H1 (cell line): ENCODE measurements around the gene KLF4. TPM values are rescaled to one million over a fixed set of nuclear protein-coding genes. Genes with fewer than 3 reads are reported as not detected.

Experiments used
- CTCF ChIA-PET: fragments of 300-600 bp; sonication (Branson Sonifier 250); formaldehyde crosslinking; loops from one replicate; lab custom pipeline; 2021; ENCODE audit not compliant: partially characterized antibody; lab: Charles Lee
- POLR2A ChIA-PET: fragments of 300-600 bp; sonication (Branson Sonifier 250); formaldehyde crosslinking; loops from one replicate; lab custom pipeline; 2021; ENCODE audit warnings: inconsistent platforms; ENCODE audit not compliant: partially characterized antibody; lab: Charles Lee
- DNase-seq, 2 experiments: peaks; one replicate each; pipeline versions ENCODE4 v3.0.0 to v3.0.0-alpha.2; 2010 to 2022; ENCODE audit warnings: low spot score in 2 of 2, low read depth in 1 of 2, mixed read lengths in 1 of 2
- FAIRE-seq: peaks from 2 replicates; lab custom pipeline; 2011; peaks lifted over from hg19 to GRCh38; lab: Jason Lieb, UNC
- H2AFZ ChIP-seq: 2 replicates; pipeline ENCODE4 v1.8.1; 2012; ENCODE audit warnings: low read length, inconsistent platforms
- H2AK5ac ChIP-seq: 2 replicates; pipeline ENCODE4 v1.6.1; 2013; ENCODE audit warnings: low read depth, low read length
- H2BK120ac ChIP-seq: replicated peaks from 2 replicates; pipeline ENCODE3; 2013; ENCODE audit warnings: low read depth, low read length, inconsistent platforms
- H2BK12ac ChIP-seq: 2 replicates; pipeline ENCODE4 v1.6.1; 2013; ENCODE audit warnings: low read depth, low read length
- H2BK15ac ChIP-seq: 2 replicates; pipeline ENCODE4 v1.6.1; 2013; ENCODE audit warnings: low read length
- H2BK20ac ChIP-seq: 2 replicates; pipeline ENCODE4 v1.6.1; 2013; ENCODE audit warnings: low read length
- H2BK5ac ChIP-seq: 2 replicates; pipeline ENCODE4 v1.6.1; 2013; ENCODE audit warnings: low read depth, low read length
- H3K14ac ChIP-seq: 2 replicates; pipeline ENCODE4 v1.6.1; 2013; ENCODE audit warnings: inconsistent platforms; ENCODE audit not compliant: insufficient read length
- H3K18ac ChIP-seq: 2 replicates; pipeline ENCODE4 v1.6.1; 2013; ENCODE audit warnings: low read length; ENCODE audit errors: extremely low read depth
- H3K23ac ChIP-seq: 2 replicates; pipeline ENCODE4 v1.6.1; 2013; ENCODE audit warnings: inconsistent platforms; ENCODE audit not compliant: insufficient read length
- H3K23me2 ChIP-seq: 2 replicates; pipeline ENCODE4 v1.6.1; 2013; ENCODE audit warnings: low read depth, low read length
- H3K27ac ChIP-seq: 2 replicates; pipeline ENCODE4 v1.6.1; 2011; ENCODE audit warnings: low read depth, low read length, inconsistent platforms
- H3K27me3 ChIP-seq, 4 experiments: replicated peaks in 1 of 4; 1 replicate in 1 of 4; 2 replicates in 3 of 4; pipeline versions ENCODE4 v1.6.1 to v1.8.1; 2011 to 2013; ENCODE audit warnings: low read length in 3 of 4, mild to moderate bottlenecking in 3 of 4, inconsistent platforms in 2 of 4, mixed read lengths in 2 of 4, moderate library complexity in 1 of 4; ENCODE audit not compliant: control insufficient read depth in 3 of 4, insufficient read depth in 3 of 4; ENCODE audit errors: extremely low read depth in 1 of 4
- H3K36me3 ChIP-seq, 4 experiments: 2 replicates each; pipeline versions ENCODE4 v1.6.1 to v1.8.1; 2011 to 2013; ENCODE audit warnings: mild to moderate bottlenecking in 4 of 4, low read length in 3 of 4, moderate library complexity in 2 of 4, control low read depth in 1 of 4, inconsistent platforms in 1 of 4; ENCODE audit not compliant: insufficient read depth in 4 of 4, control insufficient read depth in 2 of 4
- H3K4ac ChIP-seq: replicated peaks from 2 replicates; pipeline ENCODE3; 2013; ENCODE audit warnings: low read length, low read depth, mixed read lengths, inconsistent platforms; ENCODE audit not compliant: insufficient read length
- H3K4me1 ChIP-seq, 4 experiments: replicated peaks in 1 of 4; 1 replicate in 1 of 4; 2 replicates in 3 of 4; pipeline versions ENCODE4 v1.6.1 to v1.8.1; 2011 to 2013; ENCODE audit warnings: low read length in 3 of 4, inconsistent platforms in 2 of 4, mixed read lengths in 1 of 4; ENCODE audit not compliant: insufficient read depth in 4 of 4, control insufficient read depth in 3 of 4
- H3K4me2 ChIP-seq, 2 experiments: 2 replicates each; pipeline versions ENCODE4 v1.6.1 to v1.8.1; 2011 to 2013; ENCODE audit warnings: low read depth in 2 of 2, low read length in 2 of 2, control low read depth in 1 of 2, inconsistent platforms in 1 of 2, mild to moderate bottlenecking in 1 of 2; ENCODE audit not compliant: insufficient read depth in 1 of 2
- H3K4me3 ChIP-seq, 4 experiments: fragments of 200-600, 300-600 bp in 1 of 4; sonication (generic), shearing (Covaris generic), sonication (Bioruptor Twin) in 1 of 4; 2 replicates each; pipeline versions ENCODE4 v1.5.1 to v1.8.1; 2011 to 2016; ENCODE audit warnings: low read length in 4 of 4, low read depth in 3 of 4, control low read depth in 2 of 4, inconsistent platforms in 2 of 4, mild to moderate bottlenecking in 2 of 4, mixed read lengths in 1 of 4, moderate library complexity in 1 of 4; ENCODE audit not compliant: insufficient read depth in 2 of 4; ENCODE audit errors: extremely low read depth in 1 of 4
- H3K56ac ChIP-seq: replicated peaks from 2 replicates; pipeline ENCODE3; 2013; ENCODE audit warnings: low read depth, mild to moderate bottlenecking, mixed read lengths, low read length, inconsistent platforms; ENCODE audit not compliant: insufficient read length
- H3K79me1 ChIP-seq: 2 replicates; pipeline ENCODE4 v1.6.1; 2013; ENCODE audit warnings: low read depth, low read length, control low read depth
- H3K79me2 ChIP-seq, 2 experiments: 2 replicates each; pipeline versions ENCODE4 v1.6.1 to v1.8.1; 2012 to 2013; ENCODE audit warnings: low read length in 2 of 2, mild to moderate bottlenecking in 2 of 2, inconsistent platforms in 1 of 2; ENCODE audit not compliant: insufficient read depth in 2 of 2, control insufficient read depth in 1 of 2
- H3K9ac ChIP-seq, 4 experiments: replicated peaks in 1 of 4; 1 replicate in 1 of 4; 2 replicates in 3 of 4; pipeline versions ENCODE4 v1.6.1 to v1.8.1; 2011 to 2013; ENCODE audit warnings: low read depth in 3 of 4, low read length in 3 of 4, control low read depth in 2 of 4, mild to moderate bottlenecking in 2 of 4, moderate library complexity in 2 of 4, inconsistent platforms in 1 of 4; ENCODE audit errors: extremely low read depth in 1 of 4
- H3K9me3 ChIP-seq, 2 experiments: 2 replicates each; pipeline versions ENCODE4 v1.6.1 to v1.8.1; 2012 to 2013; ENCODE audit warnings: mild to moderate bottlenecking in 2 of 2, moderate library complexity in 2 of 2, control low read depth in 1 of 2, inconsistent platforms in 1 of 2, low read depth in 1 of 2, low read length in 1 of 2, mixed read lengths in 1 of 2; ENCODE audit not compliant: insufficient read depth in 2 of 2
- H4K20me1 ChIP-seq, 2 experiments: replicated peaks in 1 of 2; 2 replicates each; pipeline versions ENCODE3 to v1.8.1; 2011 to 2013; ENCODE audit warnings: inconsistent platforms in 2 of 2, low read length in 2 of 2, mild to moderate bottlenecking in 1 of 2; ENCODE audit not compliant: insufficient read depth in 2 of 2, control insufficient read depth in 1 of 2
- H4K5ac ChIP-seq: 2 replicates; pipeline ENCODE4 v1.6.1; 2013; ENCODE audit warnings: low read length, low read depth, mixed read lengths, inconsistent platforms; ENCODE audit not compliant: insufficient read length
- H4K8ac ChIP-seq: 2 replicates; pipeline ENCODE4 v1.8.0; 2013; ENCODE audit warnings: mild to moderate bottlenecking, moderate library complexity, low read length, inconsistent platforms; ENCODE audit not compliant: insufficient read depth; ENCODE audit errors: extremely low read depth
- H4K91ac ChIP-seq: replicated peaks from 2 replicates; pipeline ENCODE3; 2013; ENCODE audit warnings: low read length, mixed read lengths, inconsistent platforms; ENCODE audit not compliant: insufficient read length
- BRCA1 ChIP-seq: IDR thresholded peaks from 2 replicates; pipeline ENCODE4 v1.6.1; 2012; ENCODE audit warnings: low read depth, low read length, improper control_type of control experiment
- CHD2 ChIP-seq: IDR thresholded peaks from 2 replicates; pipeline ENCODE4 v1.6.1; 2012; ENCODE audit warnings: low read length, improper control_type of control experiment
- CTBP2 ChIP-seq: IDR thresholded peaks from 2 replicates; pipeline ENCODE4 v1.7.0; 2011; ENCODE audit warnings: borderline replicate concordance, mild to moderate bottlenecking, moderate library complexity, mixed read lengths, low read length; ENCODE audit not compliant: insufficient read depth, insufficient read length
- JUN ChIP-seq: IDR thresholded peaks from 2 replicates; pipeline ENCODE4 v1.6.1; 2011; ENCODE audit warnings: low read depth, mild to moderate bottlenecking, improper control_type of control experiment, low read length
- KDM1A ChIP-seq: fragments of 200-600, 300-600 bp; sonication (generic); IDR thresholded peaks from 2 replicates; pipeline ENCODE4 v1.7.1; 2016; ENCODE audit warnings: mild to moderate bottlenecking, low read length, borderline replicate concordance
- POU5F1 ChIP-seq: IDR thresholded peaks from 2 replicates; pipeline ENCODE4 v1.6.1; 2011; ENCODE audit warnings: low read depth, mild to moderate bottlenecking, low read length, moderate library complexity
- SIRT6 ChIP-seq: IDR thresholded peaks from one replicate; pipeline ENCODE4 v1.7.1; 2012; ENCODE audit warnings: low read length, inconsistent platforms
- SP4 ChIP-seq: IDR thresholded peaks from 2 replicates; pipeline ENCODE4 v1.6.1; 2012; ENCODE audit warnings: low read length, inconsistent platforms
- SRF ChIP-seq: IDR thresholded peaks from 2 replicates; pipeline ENCODE4 v1.6.1; 2011; ENCODE audit warnings: mild to moderate bottlenecking, low read depth, low read length, moderate library complexity
- TBP ChIP-seq: IDR thresholded peaks from 2 replicates; pipeline ENCODE4 v1.6.1; 2011; ENCODE audit warnings: low read depth, low read length, improper control_type of control experiment
- WGBS, 2 experiments: shearing (Covaris generic) in 1 of 2; methylation state at CpG; one replicate each; pipeline versions ENCODE4 v1.1.6 to v1.1.7; 2013 to 2015; ENCODE audit warnings: low lambda C conversion rate in 2 of 2, mixed read lengths in 2 of 2, inconsistent platforms in 1 of 2, low coverage in 1 of 2, missing lambda C conversion rate in 1 of 2; ENCODE audit not compliant: insufficient replicate concordance in 2 of 2, insufficient coverage in 1 of 2, insufficient read length in 1 of 2; ENCODE audit errors: extremely low coverage in 1 of 2, missing lambda C conversion rate in 1 of 2; 5-methylcytosine and 5-hydroxymethylcytosine counted together
- polyA plus RNA-seq, 7 experiments: library from polyadenylated mRNA; depleted of rRNA in 3 of 7; stranded (reverse) in 5 of 7; unstranded in 2 of 7; fragments of >200 nt in 5 of 7; fragments of 200-250 nt in 2 of 7; gene quantifications; 1 replicate in 5 of 7; 2 replicates in 1 of 7; 4 replicates in 1 of 7; pipeline versions ENCODE4 v1.2.1 to v1.2.3, GENCODE V29; 2011 to 2013; ENCODE audit warnings: missing spikeins in 2 of 7, mixed read lengths in 2 of 7
- total RNA-seq: library from RNA; stranded (reverse); fragmentation: NEBNext Ultra II Directional; extraction: Animal tissue kit (Norgen Biotek cat#: 25700); gene quantifications from 2 replicates; pipeline ENCODE4 v1.2.1, GENCODE V29; 2021
- TF ChIP-seq, protein P1 (sequence below): IDR thresholded peaks from 2 replicates; pipeline ENCODE4 v1.6.1; 2011; ENCODE audit warnings: low read length, improper control_type of control experiment

Gene KLF4
- total and polyA plus RNA-seq, 2 of the 8 experiments (the other 6 are each of a cell fraction or from before 2014, with no cell fraction given), result 0.77 to 2.8 TPM

DNA sequence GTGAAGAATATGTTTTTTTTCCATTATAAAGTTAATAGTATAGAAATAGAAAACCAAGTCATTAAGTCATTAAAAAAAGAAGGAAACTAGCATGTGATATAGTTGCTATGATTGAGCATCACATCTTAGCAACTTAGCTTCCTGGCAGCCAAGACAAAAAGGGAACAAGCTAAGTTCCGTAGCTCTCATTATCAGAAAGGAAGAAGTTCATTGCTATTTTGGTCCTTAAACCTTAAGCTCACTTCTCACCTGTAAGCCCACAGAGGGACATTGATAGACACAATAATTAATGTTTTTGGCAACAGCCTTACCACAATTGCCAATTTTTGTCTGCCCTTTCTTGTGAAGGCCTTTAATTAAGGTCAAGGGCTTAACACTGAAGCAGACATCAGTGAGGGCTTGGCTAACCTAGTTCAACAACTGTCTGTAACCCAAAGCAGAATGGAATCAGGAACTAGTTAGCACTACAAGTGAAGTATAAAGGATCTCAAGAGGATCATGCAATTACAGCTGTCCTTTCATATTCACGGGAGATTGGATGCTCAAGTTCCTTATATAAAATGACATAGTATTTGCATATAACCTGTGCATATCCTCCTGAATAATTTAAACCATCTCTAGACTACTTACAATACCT lies 24.0 kb upstream of the KLF4 start:
- H3K36me3 ChIP-seq, result no peaks in the 10 kb centered on the region
- no peak overlapping the region for H2BK5ac ChIP-seq
- no peak overlapping the region for H4K5ac ChIP-seq
- no peaks in the 10 kb centered on the region for H3K79me2 ChIP-seq
- no peak overlapping the region for H3K9ac ChIP-seq
- no peak overlapping the region for H3K56ac ChIP-seq
- H3K14ac ChIP-seq, result no peak overlapping the region
- FAIRE-seq (no peak), DNase-seq (no peak)
- H2BK20ac ChIP-seq, result no peak overlapping the region
- no peak overlapping the region for H3K18ac ChIP-seq
- H4K8ac ChIP-seq, result no peak overlapping the region
- H3K4ac ChIP-seq, result no peak overlapping the region
- no peak overlapping the region for H3K23ac ChIP-seq
- no peak overlapping the region for H2BK12ac ChIP-seq
- WGBS, 2 experiments, result 84% methylated on average over 2 of the region's 2 CpGs; no CpG with 5 or more reads in 1 of the 2 experiments
- H3K27me3 ChIP-seq, result no peaks in the 10 kb centered on the region
- H2BK120ac ChIP-seq, result no peak overlapping the region
- no peaks in the 10 kb centered on the region for H3K4me1 ChIP-seq
- no peak overlapping the region for H2AK5ac ChIP-seq
- no peak overlapping the region for H2BK15ac ChIP-seq
- H3K4me3 ChIP-seq, result no peak overlapping the region
- H3K4me2 ChIP-seq, result no peak overlapping the region
- no peak for TF ChIP-seq CHD2
- TF ChIP-seq BRCA1, result no peak
- no peak for TF ChIP-seq SIRT6
- no peak for TF ChIP-seq TBP
- TF ChIP-seq, protein P1, sequence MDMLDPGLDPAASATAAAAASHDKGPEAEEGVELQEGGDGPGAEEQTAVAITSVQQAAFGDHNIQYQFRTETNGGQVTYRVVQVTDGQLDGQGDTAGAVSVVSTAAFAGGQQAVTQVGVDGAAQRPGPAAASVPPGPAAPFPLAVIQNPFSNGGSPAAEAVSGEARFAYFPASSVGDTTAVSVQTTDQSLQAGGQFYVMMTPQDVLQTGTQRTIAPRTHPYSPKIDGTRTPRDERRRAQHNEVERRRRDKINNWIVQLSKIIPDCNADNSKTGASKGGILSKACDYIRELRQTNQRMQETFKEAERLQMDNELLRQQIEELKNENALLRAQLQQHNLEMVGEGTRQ, result no peak
- TF ChIP-seq POU5F1, result no peak
- no peak for TF ChIP-seq SRF
- no peak for TF ChIP-seq CTBP2
- TF ChIP-seq JUN, result no peak
- no peak for TF ChIP-seq SP4
- TF ChIP-seq KDM1A, result no peak
- no peak overlapping the region for H3K27ac ChIP-seq
- ChIA-PET CTCF (interaction anchor here (0.5 to 0.7 kb wide), 2 partner anchors 12 to 133 kb away, joined by 3 read pairs; no protein-coding TSS in a partner anchor), POLR2A (interaction anchor here (1.5 kb wide), 1 partner anchor 25 kb away, joined by 4 read pairs; no protein-coding TSS in a partner anchor)
- no peak overlapping the region for H2AFZ ChIP-seq
- no peaks in the 10 kb centered on the region for H4K20me1 ChIP-seq
- no peak overlapping the region for H4K91ac ChIP-seq
- H3K9me3 ChIP-seq, result no peaks in the 10 kb centered on the region
- H3K23me2 ChIP-seq, result no peaks in the 10 kb centered on the region
- H3K79me1 ChIP-seq, result no peaks in the 10 kb centered on the region
